ENCODE results near the gene POLR1F. TPM values are rescaled to one million over a fixed set of nuclear protein-coding genes. Genes with fewer than 3 reads are reported as not detected.

Gene POLR1F
- total and polyA plus RNA-seq, 7 donors: 4.2 to 17.5 (median 10.6) TPM

- 1 to 6% (median 2%) methylated on average over 1 of the region's 1 CpG for WGBS, 3 donors
- H3K27ac ChIP-seq: no peak overlapping the region
- no peaks in the 10 kb centered on the region for H3K36me3 ChIP-seq (ENCODE audit: insufficient read depth in 1 of 2, low read depth in 1 of 2)
- H3K9me3 ChIP-seq: no peaks in the 10 kb centered on the region
- ATAC-seq (peak in 1 of 4 donors; percentile 67), DNase-seq (no peak)
- H3K27me3 ChIP-seq (ENCODE audit: insufficient read depth in 3 of 3, low read length in 2 of 3): no peaks in the 10 kb centered on the region
- no peak overlapping the region for H3K4me3 ChIP-seq
- H3K4me1 ChIP-seq: no peaks in the 10 kb centered on the region
- intact Hi-C loops (cut with DNase I): no loop called here
- TF ChIP-seq CTCF (IDR thresholded peaks at IDR 0.05): peak; percentile 64
Measured at GRCh38 chr7:19665399-19666008, 43.3 kb downstream of the POLR1F start.

GRCh38 chr7:19663816-19664462 is 44.9 kb downstream of the POLR1F start:
- 26 to 32% (median 27%) methylated on average over 4 of the region's 4 CpGs for WGBS, 3 donors
- intact Hi-C loops (cut with DNase I): no loop called here

GRCh38 chr7:19648791-19649190 is 60.0 kb downstream of the POLR1F start:
- intact Hi-C loops (cut with DNase I): no loop called here
- Histone ChIP-seq H3K36me3 (ENCODE audit: insufficient read depth in 1 of 2, low read depth in 1 of 2) (no peaks in the 10 kb centered on the region), H3K27me3 (ENCODE audit: insufficient read depth in 3 of 3, low read length in 2 of 3) (no peaks in the 10 kb centered on the region), H3K4me3 (no peak overlapping the region), H3K27ac (no peak overlapping the region), H3K4me1 (no peaks in the 10 kb centered on the region), H3K9me3 (peaks cover 6% of the 10 kb centered on the region)
- no peak for TF ChIP-seq CTCF (IDR thresholded peaks at IDR 0.05)
- ATAC-seq (no peak), DNase-seq (no peak)
- 71 to 73% (median 72%) methylated on average over 2 of the region's 2 CpGs for WGBS, 3 donors

More at GRCh38 chr7:19663816-19664462, 44.9 kb downstream of the POLR1F start:
- TF ChIP-seq CTCF (IDR thresholded peaks at IDR 0.05): no peak
- DNase-seq (no peak), ATAC-seq (no peak)
- Histone ChIP-seq H3K36me3 (ENCODE audit: insufficient read depth in 1 of 2, low read depth in 1 of 2) (no peaks in the 10 kb centered on the region), H3K9me3 (no peaks in the 10 kb centered on the region), H3K27me3 (ENCODE audit: insufficient read depth in 3 of 3, low read length in 2 of 3) (peaks cover 0 to 2% (median 0%) of the 10 kb centered on the region in 3 donors), H3K27ac (no peak overlapping the region), H3K4me1 (no peaks in the 10 kb centered on the region), H3K4me3 (no peak overlapping the region)

Other genes starting within 250 kb of the POLR1F start
- not detected for gene TMEM196, start 64.6 kb upstream of the POLR1F start, total RNA-seq
- gene TMEM196, start 64.6 kb upstream of the POLR1F start, polyA plus RNA-seq: not detected

All from psoas muscle (tissue), 8 donors.